HG03196 (cell line): Measurements from ENCODE around the gene DCHS2.

Experiments used
- ATAC-seq: cut with Tn5 transposase; IDR thresholded peaks from one replicate; pipeline ENCODE4 v1.9.1; 2021; ENCODE audit not compliant: unreplicated experiment

DCHS2 gene

DNA sequence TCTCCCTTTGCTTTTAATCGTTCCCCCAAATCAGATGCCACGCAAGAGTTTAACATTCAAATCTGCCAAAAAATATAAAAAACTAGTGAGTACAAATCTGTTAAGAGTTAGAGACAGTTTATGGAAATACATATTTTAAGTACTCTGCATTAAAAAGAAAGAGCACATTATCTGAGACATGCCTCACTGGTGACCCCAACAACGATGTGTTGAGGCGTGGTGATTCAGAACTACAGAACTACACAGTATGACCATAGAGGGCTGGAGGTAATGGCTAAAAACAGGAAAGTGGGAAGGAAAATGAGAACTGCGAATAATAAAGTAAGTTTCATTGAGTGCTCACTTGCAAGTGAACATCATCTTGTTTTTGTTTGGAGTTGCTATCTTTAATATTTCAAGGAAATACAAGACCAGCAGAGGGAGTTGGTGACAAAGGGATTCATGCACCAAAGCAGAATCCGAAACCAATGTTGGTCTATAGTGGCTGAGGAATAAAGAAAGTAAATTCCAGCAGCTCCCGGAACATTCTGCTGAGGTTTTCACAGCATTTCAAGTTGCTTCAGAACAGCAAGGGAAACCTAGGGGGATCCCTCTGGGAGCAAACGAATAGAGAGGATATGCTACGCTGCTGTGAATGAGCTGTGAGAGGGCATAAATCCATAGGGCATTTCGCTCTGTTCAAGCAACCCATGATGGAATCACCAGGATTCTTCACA, 92.2 kb downstream of the DCHS2 start:
- no peak for ATAC-seq

DNA sequence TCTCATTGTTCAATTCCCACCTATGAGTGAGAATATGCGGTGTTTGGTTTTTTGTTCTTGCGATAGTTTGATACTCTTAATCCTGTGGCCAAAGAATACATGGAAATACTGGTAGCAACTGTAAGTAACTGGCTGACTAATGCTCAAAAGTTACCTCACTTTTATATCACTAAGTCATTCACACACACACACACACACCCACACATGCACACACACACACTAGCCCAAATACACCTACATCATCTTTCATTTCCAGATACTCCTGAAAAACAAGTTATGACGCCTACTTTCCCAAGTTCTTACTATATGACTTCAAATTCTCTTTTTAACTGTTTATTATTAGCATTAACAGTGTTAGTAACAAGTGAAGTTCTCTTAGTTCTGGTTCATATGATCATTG, 101.3 kb downstream of the DCHS2 start:
- ATAC-seq = no peak

DNA sequence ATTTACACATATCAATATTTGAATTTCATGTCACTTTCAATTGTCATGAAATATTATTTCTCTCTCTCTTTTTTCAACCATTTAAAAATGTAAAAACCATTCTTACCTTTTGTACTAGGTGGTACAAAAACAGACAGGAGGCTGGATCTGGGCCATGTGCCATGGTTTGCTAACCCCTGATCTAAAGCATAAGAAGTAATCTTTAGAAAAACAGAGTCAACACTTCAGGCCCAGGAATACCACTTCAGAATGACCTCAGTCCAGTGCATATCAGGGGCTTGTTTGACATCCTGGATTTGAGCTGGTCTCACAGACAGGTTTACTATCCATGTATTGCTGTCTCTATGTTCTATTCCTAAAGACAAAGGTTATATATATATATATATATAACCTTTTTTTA, 102.5 kb downstream of the DCHS2 start:
- ATAC-seq = no peak

DNA sequence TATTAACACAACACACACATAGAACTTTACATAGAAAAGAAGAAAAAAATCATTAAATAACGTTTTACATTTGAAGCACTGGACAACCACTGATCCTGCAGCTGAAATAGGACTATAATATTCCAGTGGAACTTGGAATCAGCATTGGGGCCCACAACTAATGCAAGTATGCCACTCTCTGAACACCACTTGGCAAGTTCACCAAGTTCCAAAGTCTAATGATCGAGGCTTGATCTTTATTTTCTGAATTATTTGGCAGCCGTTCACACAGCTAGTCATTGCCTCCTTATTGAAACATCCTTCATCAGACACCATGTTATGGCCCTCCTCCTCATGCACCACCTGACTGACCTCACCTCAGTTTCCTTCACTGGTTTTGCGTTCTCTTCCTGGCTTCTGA, 107.6 kb downstream of the DCHS2 start:
- ATAC-seq = no peak

DNA sequence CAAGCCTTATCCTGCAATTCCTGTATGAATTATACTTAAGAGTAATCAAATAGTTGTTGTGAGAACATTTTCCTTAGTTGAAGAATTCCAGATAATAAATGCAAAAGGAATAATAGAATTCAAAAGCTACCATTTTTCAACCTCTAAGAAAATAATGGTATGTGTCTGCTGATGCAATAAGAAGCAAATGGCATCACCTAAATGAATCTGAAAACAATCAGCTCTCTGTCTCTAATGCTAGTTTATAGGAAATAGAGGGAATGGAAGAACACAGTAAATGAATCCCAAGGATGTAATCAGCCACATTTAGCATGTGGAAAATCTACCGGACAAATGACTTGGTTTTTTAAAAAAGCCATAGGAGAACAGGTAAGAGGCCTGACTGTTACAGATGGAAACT, 115.1 kb downstream of the DCHS2 start:
- ATAC-seq = no peak

DNA sequence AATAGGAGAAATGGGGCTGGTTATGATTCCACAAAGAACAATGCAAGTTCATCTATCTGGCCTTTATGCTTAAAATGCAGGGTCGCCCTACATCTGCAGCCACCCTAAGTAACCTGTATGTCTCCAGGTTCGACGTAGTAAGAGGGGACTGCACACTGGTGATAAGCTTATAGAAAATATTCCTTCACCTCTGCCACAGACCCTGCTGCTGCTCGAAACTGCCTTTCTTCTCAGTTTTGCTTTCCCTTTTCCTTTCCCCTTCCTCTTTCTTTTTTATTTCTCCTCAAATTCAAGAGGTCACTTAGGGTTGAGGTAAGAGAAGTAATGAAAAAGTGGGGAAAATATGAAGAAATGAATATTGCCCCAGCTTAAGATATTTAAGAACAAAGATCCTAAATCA, 123.5 kb downstream of the DCHS2 start:
- ATAC-seq = peak; percentile 67

DNA sequence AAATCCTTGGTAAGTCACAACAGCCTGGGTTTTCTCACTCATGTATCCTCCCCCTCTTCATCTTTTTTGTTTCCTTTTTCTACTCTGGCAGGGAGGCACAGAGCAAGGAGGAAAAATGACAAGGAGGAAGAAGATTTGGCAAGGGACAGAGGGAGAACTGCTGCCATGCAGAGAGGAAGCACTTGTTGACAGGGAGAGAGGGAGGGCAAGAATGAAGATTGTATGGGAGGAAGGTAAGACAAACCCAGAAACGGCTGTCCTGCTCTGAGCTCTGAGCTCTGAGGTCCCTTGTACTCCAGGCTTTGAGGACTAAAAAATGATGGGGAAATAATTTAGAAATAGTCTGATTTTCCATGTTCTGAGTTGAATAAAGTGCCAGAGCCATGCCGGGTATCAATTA, 123.9 kb downstream of the DCHS2 start:
- ATAC-seq = peak; percentile 27

GRCh38 chr4:154366956-154367355, 124.6 kb downstream of the DCHS2 start:
- no peak for ATAC-seq

GRCh38 chr4:154364066-154364845, 127.3 kb downstream of the DCHS2 start:
- ATAC-seq = no peak

DNA sequence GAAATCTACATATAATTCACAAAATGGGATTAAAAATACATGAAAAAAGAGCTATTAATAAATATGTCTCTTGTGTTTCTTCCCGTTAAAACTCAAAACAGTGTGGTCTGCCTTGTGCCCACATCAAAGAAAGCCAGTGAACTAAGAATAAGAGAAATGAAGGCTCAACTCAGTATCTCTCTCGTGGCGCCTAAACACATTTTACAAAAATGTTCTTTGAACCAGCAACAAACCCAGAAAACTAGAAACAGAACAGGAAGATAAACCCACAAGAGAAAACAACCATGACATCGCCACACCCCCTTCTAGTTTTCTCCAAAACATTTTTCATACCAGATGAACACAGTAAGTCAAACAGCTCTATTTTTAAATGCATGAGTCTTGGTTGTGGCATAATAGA, 130.1 kb downstream of the DCHS2 start:
- ATAC-seq = no peak

DNA sequence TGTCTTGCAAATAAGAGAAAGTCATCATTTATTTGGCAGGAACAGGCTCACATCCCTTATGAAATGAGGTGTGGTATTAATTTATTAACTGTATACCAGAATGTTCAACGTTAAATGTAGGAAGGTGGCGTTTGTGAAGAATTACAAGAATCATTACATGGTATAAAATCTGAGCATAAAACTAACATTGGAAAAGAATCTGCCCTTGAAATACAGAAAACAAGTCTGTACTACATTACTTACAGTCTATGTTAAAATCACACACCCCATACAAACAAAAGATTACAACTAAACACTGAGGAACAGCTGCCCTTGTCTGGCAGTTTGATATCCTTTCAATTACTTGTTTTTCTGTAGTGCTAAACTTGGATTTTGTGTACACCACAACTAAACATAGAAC, 131.1 kb downstream of the DCHS2 start:
- no peak for ATAC-seq

DNA sequence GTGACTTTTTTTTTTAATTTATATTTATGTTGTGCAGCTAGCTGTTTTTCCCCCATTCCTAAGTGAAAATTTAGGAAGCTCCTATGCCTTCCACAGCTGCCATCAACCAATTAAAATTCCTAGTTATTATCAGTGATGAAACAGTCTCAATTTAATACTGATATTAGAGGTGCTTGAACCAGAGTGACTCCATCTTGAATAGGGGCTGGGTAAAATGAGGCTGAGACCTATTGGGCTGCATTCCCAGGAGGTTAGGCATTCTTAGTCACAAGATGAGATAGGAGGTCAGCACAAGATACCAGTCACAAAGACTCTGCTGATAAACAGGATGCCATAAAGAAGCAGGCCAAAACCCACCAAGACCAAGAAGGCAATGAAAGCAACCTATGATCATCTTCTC, 136.7 kb downstream of the DCHS2 start:
- ATAC-seq = no peak

DNA sequence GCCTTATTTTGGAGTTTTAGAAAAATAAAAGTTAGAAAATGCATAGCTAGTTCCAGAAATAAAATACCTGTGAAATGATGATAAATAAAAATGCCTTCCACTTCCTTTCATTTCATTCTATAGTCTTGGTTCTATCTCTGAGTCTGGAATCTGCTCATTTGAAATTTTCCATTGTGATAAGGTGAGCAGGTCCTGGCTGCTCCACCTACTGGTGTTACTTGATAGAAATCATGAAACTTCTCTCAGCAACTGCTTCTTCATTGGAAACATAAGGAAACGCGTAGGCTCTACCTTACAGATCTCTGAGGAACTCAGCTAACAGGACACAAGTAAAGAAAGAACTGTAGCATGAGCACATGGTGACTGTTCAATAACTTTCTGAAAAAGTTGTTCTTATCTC, 141.8 kb downstream of the DCHS2 start:
- no peak for ATAC-seq

- ATAC-seq = no peak
Measured at GRCh38 chr4:154348657-154349056, 142.9 kb downstream of the DCHS2 start.

DNA sequence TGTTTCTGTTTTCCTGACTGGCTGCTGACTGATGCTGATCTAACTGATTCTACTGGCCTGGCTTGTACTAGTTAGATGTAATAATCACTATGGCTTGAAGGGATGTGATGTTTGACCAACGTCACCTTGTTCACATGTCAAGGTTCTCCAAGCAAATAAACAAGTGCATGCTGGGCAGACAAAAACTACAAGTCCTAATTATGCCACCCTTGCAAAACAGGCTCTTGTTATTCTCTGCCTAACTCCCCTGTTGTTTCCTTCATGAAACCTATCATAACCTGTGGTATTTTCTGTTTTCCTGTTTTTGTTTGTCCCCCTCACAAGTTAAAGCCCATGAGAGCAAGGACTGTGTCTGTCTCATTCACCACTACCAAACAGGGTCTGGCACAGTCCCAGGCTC, 146.2 kb downstream of the DCHS2 start:
- ATAC-seq = no peak

GRCh38 chr4:154344686-154345085, 146.9 kb downstream of the DCHS2 start:
- no peak for ATAC-seq

GRCh38 chr4:154343651-154344050, 147.9 kb downstream of the DCHS2 start:
- ATAC-seq = no peak

DNA sequence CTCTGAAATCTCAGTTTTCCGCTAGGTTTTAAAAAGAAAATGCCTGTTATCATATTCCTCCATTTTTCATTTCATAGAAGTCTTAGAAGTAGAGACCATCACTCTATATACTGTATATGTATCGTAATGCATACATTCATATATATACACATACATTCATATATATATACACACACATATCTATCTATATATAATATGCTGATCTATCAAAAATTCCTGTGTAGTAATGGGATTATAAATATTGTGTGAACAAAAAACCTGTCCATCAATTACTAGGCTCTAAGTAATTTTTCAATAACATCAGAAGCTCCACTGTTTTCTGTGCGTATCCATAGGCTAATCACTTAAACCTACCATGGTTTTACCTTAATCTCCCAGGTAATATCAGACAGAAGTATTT, 150.2 kb downstream of the DCHS2 start:
- ATAC-seq = no peak

DNA sequence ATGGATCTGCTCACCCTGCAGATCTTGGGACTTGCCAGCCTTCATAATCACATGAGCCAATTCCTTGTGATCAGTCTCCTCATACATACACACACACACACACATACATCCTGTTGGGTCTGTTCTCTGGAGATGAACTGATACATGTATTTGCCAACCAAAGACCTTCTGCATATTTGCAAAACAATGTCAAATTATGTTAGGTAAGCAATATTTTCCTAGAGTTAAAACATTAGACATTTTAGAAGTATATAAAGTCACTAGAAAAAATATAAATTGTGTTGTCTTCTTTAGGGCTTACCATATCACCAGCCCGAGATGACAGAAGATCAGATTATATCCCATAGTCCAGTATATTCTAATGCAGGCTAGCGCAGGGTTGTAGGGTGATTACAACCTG, 156.0 kb downstream of the DCHS2 start:
- ATAC-seq = no peak

GRCh38 chr4:154332681-154333421, 158.7 kb downstream of the DCHS2 start:
- peak; percentile 86 for ATAC-seq

GRCh38 chr4:154329939-154330338, 161.7 kb downstream of the DCHS2 start:
- ATAC-seq = no peak

GRCh38 chr4:154329268-154329868, 162.2 kb downstream of the DCHS2 start:
- no peak for ATAC-seq
